ENCODE data around the gene RTCA. TPM values are rescaled to one million over a fixed set of nuclear protein-coding genes. Genes with fewer than 3 reads are reported as not detected.

The RTCA gene
- total RNA-seq, 1 donor = 31.1 TPM

- no peak for DNase-seq (ENCODE audit: low read depth)
- H3K4me3 ChIP-seq (ENCODE audit: low read depth, low read length) = no peak overlapping the region
- TF ChIP-seq CTCF (IDR thresholded peaks at IDR 0.05; ENCODE audit: insufficient read depth, low read depth, low read length) = no peak
These were observed 50.6 kb downstream of the RTCA start for GRCh38 chr1:100316622-100317021.

GRCh38 chr1:100320311-100321099, 54.5 kb downstream of the RTCA start:
- TF ChIP-seq CTCF (IDR thresholded peaks at IDR 0.05; ENCODE audit: insufficient read depth, low read depth, low read length) = no peak
- H3K4me3 ChIP-seq (ENCODE audit: low read depth, low read length) = no peak overlapping the region
- DNase-seq (ENCODE audit: low read depth) = no peak

GRCh38 chr1:100321100-100321493, 55.1 kb downstream of the RTCA start:
- DNase-seq (ENCODE audit: low read depth) = no peak
- TF ChIP-seq CTCF (IDR thresholded peaks at IDR 0.05; ENCODE audit: insufficient read depth, low read depth, low read length) = no peak
- no peak overlapping the region for H3K4me3 ChIP-seq (ENCODE audit: low read depth, low read length)

GRCh38 chr1:100321506-100321905, 55.5 kb downstream of the RTCA start:
- H3K4me3 ChIP-seq (ENCODE audit: low read depth, low read length) = no peak overlapping the region
- DNase-seq (ENCODE audit: low read depth) = no peak
- no peak for TF ChIP-seq CTCF (IDR thresholded peaks at IDR 0.05; ENCODE audit: insufficient read depth, low read depth, low read length)

GRCh38 chr1:100322436-100323211, 56.6 kb downstream of the RTCA start:
- no peak for TF ChIP-seq CTCF (IDR thresholded peaks at IDR 0.05; ENCODE audit: insufficient read depth, low read depth, low read length)
- H3K4me3 ChIP-seq (ENCODE audit: low read depth, low read length) = no peak overlapping the region
- DNase-seq (ENCODE audit: low read depth) = peak; percentile 58

GRCh38 chr1:100323419-100324106, 57.5 kb downstream of the RTCA start:
- TF ChIP-seq CTCF (IDR thresholded peaks at IDR 0.05; ENCODE audit: insufficient read depth, low read depth, low read length) = no peak
- no peak overlapping the region for H3K4me3 ChIP-seq (ENCODE audit: low read depth, low read length)
- peak; percentile 10 for DNase-seq (ENCODE audit: low read depth)
